A549 (cell line): ENCODE measurements around the gene FGF1.
A peak's percentile ranks its signal among the peaks of the same experiment; 100 is the strongest.

ENCODE experiments used
- CTCF ChIP-seq: fragments of >200 bp; sonication (Bioruptor Twin); formaldehyde crosslinking; IDR thresholded peaks from 3 replicates; pipeline ENCODE4 v1.5.1; 2016
- JUN ChIP-seq, 2 experiments: fragments of >200 bp; sonication (Bioruptor Twin); formaldehyde crosslinking; IDR thresholded peaks; 2 replicates in 1 of 2; 3 replicates in 1 of 2; pipeline ENCODE4 v1.6.1; 2016 to 2017
- KDM1A ChIP-seq: fragments of 200-600 bp; sonication (generic); IDR thresholded peaks from 2 replicates; pipeline ENCODE4 v1.6.1; 2016; ENCODE audit warnings: low read depth, mild to moderate bottlenecking
- KDM5A ChIP-seq: fragments of 200-600 bp; sonication (generic); IDR thresholded peaks from 2 replicates; pipeline ENCODE4 v1.6.1; 2016; ENCODE audit warnings: antibody characterized with exemption, mild to moderate bottlenecking
- MAFK ChIP-seq: fragments of 450-650 bp; IDR thresholded peaks from 2 replicates; pipeline ENCODE4 v1.6.1; 2014; ENCODE audit not compliant: partially characterized antibody
- PHF8 ChIP-seq: fragments of 200-600 bp; sonication (generic); IDR thresholded peaks from 2 replicates; pipeline ENCODE4 v1.6.1; 2016; ENCODE audit warnings: low read depth, mild to moderate bottlenecking, antibody characterized with exemption, moderate library complexity, borderline replicate concordance
- POLR2A ChIP-seq: IDR thresholded peaks from 2 replicates; pipeline ENCODE4 v1.6.1; 2012; ENCODE audit warnings: mild to moderate bottlenecking, low read length
- RAD21 ChIP-seq, 2 experiments: fragments of >200 bp in 1 of 2; sonication (Bioruptor Twin) in 1 of 2; formaldehyde crosslinking in 1 of 2; IDR thresholded peaks in 1 of 2; conservative IDR thresholded peaks in 1 of 2; 2 replicates in 1 of 2; 3 replicates in 1 of 2; pipeline ENCODE4 v1.6.1; 2012 to 2018; ENCODE audit warnings: inconsistent platforms in 1 of 2
- TF ChIP-seq, protein P1 (sequence below): fragments of 200-600 bp; sonication (generic); IDR thresholded peaks from 2 replicates; pipeline ENCODE4 v1.6.1; 2016; ENCODE audit warnings: antibody characterized with exemption, mild to moderate bottlenecking, moderate library complexity

- TF ChIP-seq CTCF: peak; percentile 93
- TF ChIP-seq, protein P1, sequence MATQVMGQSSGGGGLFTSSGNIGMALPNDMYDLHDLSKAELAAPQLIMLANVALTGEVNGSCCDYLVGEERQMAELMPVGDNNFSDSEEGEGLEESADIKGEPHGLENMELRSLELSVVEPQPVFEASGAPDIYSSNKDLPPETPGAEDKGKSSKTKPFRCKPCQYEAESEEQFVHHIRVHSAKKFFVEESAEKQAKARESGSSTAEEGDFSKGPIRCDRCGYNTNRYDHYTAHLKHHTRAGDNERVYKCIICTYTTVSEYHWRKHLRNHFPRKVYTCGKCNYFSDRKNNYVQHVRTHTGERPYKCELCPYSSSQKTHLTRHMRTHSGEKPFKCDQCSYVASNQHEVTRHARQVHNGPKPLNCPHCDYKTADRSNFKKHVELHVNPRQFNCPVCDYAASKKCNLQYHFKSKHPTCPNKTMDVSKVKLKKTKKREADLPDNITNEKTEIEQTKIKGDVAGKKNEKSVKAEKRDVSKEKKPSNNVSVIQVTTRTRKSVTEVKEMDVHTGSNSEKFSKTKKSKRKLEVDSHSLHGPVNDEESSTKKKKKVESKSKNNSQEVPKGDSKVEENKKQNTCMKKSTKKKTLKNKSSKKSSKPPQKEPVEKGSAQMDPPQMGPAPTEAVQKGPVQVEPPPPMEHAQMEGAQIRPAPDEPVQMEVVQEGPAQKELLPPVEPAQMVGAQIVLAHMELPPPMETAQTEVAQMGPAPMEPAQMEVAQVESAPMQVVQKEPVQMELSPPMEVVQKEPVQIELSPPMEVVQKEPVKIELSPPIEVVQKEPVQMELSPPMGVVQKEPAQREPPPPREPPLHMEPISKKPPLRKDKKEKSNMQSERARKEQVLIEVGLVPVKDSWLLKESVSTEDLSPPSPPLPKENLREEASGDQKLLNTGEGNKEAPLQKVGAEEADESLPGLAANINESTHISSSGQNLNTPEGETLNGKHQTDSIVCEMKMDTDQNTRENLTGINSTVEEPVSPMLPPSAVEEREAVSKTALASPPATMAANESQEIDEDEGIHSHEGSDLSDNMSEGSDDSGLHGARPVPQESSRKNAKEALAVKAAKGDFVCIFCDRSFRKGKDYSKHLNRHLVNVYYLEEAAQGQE: no peak
- no peak for TF ChIP-seq MAFK
- TF ChIP-seq POLR2A: no peak
- no peak for TF ChIP-seq KDM1A
- TF ChIP-seq PHF8: no peak
- no peak for TF ChIP-seq KDM5A
- no peak for TF ChIP-seq JUN (IDR thresholded peaks at IDR 0.05)
- peak; percentile 95 to 96 for TF ChIP-seq RAD21 (conservative IDR thresholded peaks at IDR 0.05 in 1 of 2, IDR thresholded peaks at IDR 0.05 in 1 of 2)
Measured at GRCh38 chr5:142611154-142611553, 74.7 kb downstream of the FGF1 start.
